Progenitor cell of endocrine pancreas (in vitro differentiated cells): Measurements from ENCODE around the gene CDRT15. TPM values are rescaled to one million over a fixed set of nuclear protein-coding genes. Genes with fewer than 3 reads are reported as not detected.

ENCODE experiments used
- DNase-seq: peaks from one replicate; pipeline ENCODE4 v3.0.0; 2021; ENCODE audit warnings: low spot score; ENCODE audit not compliant: unreplicated experiment
- H3K27ac Mint-ChIP-seq: 2 replicates; pipeline ENCODE4 v1.8.0; 2021; ENCODE audit warnings: mild to moderate bottlenecking, moderate library complexity, mixed read lengths
- H3K27me3 Mint-ChIP-seq: 2 replicates; pipeline ENCODE4 v1.8.0; 2021; ENCODE audit warnings: mixed read lengths
- H3K36me3 Mint-ChIP-seq: 2 replicates; pipeline ENCODE4 v1.8.0; 2022; ENCODE audit warnings: mixed read lengths; ENCODE audit not compliant: insufficient read depth
- H3K4me1 Mint-ChIP-seq: 2 replicates; pipeline ENCODE4 v1.8.0; 2021; ENCODE audit warnings: low read depth, mixed read lengths
- H3K4me3 Mint-ChIP-seq: 2 replicates; pipeline ENCODE4 v1.8.0; 2021; ENCODE audit warnings: low read depth, mild to moderate bottlenecking, moderate library complexity, mixed read lengths
- H3K9me3 Mint-ChIP-seq: 2 replicates; pipeline ENCODE4 v1.8.0; 2021; ENCODE audit warnings: low read depth, mixed read lengths
- total RNA-seq: library from RNA; stranded (reverse); gene quantifications from 2 replicates; pipeline ENCODE4 v1.2.1, GENCODE V29; 2021
- TF ChIP-seq, protein P1 (sequence below): fragments of 200-600 bp; sonication (generic); IDR thresholded peaks from one replicate; pipeline ENCODE4 v1.5.0; 2021; ENCODE audit warnings: antibody characterized with exemption, mild to moderate bottlenecking; ENCODE audit not compliant: unreplicated experiment

The CDRT15 gene
- total RNA-seq, 1 donor from 2014 or later, result not detected

- H3K27me3 Mint-ChIP-seq, result no peaks in the 10 kb centered on the region
These were observed 29.8 kb downstream of the CDRT15 start for GRCh38 chr17:14206891-14207290.

DNA sequence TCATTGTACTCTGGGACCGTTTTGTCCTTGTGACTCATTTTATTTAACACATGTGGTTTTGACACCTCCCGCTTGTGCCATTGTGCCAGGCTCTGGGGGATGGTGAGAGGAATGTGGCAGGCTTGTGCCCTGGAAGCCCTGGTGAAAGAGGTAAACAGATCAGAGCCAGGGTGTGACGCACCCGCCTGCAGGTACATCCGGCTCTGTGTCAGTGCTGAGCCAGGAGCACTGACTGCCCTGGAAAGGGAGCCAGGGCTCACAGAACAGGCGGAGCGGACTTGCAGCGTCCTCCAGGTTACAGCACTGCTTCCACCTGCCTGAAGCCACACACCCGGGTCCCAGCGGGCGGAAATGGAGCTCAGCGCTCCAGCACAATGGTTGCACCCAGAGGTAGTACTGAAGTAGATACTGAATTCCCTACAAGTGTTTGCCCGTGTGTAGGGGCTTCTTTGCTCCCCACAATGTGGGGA is 30.6 kb downstream of the CDRT15 start:
- no peak overlapping the region for H3K27ac Mint-ChIP-seq
- H3K27me3 Mint-ChIP-seq, result no peaks in the 10 kb centered on the region
- DNase-seq, result no peak
- H3K9me3 Mint-ChIP-seq, result peaks cover under 1% of the 10 kb centered on the region
- TF ChIP-seq, protein P1, sequence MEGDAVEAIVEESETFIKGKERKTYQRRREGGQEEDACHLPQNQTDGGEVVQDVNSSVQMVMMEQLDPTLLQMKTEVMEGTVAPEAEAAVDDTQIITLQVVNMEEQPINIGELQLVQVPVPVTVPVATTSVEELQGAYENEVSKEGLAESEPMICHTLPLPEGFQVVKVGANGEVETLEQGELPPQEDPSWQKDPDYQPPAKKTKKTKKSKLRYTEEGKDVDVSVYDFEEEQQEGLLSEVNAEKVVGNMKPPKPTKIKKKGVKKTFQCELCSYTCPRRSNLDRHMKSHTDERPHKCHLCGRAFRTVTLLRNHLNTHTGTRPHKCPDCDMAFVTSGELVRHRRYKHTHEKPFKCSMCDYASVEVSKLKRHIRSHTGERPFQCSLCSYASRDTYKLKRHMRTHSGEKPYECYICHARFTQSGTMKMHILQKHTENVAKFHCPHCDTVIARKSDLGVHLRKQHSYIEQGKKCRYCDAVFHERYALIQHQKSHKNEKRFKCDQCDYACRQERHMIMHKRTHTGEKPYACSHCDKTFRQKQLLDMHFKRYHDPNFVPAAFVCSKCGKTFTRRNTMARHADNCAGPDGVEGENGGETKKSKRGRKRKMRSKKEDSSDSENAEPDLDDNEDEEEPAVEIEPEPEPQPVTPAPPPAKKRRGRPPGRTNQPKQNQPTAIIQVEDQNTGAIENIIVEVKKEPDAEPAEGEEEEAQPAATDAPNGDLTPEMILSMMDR, result no peak
- H3K4me1 Mint-ChIP-seq, result peaks cover 19% of the 10 kb centered on the region
- H3K36me3 Mint-ChIP-seq, result peaks cover 24% of the 10 kb centered on the region
- no peak overlapping the region for H3K4me3 Mint-ChIP-seq

More at GRCh38 chr17:14206891-14207290, 29.8 kb downstream of the CDRT15 start:
- peaks cover 32% of the 10 kb centered on the region for H3K36me3 Mint-ChIP-seq
- TF ChIP-seq, protein P1, result no peak
- no peak overlapping the region for H3K4me3 Mint-ChIP-seq
- peaks cover 8% of the 10 kb centered on the region for H3K9me3 Mint-ChIP-seq
- H3K27ac Mint-ChIP-seq, result no peak overlapping the region
- H3K4me1 Mint-ChIP-seq, result peaks cover 14% of the 10 kb centered on the region
- DNase-seq, result no peak

DNA sequence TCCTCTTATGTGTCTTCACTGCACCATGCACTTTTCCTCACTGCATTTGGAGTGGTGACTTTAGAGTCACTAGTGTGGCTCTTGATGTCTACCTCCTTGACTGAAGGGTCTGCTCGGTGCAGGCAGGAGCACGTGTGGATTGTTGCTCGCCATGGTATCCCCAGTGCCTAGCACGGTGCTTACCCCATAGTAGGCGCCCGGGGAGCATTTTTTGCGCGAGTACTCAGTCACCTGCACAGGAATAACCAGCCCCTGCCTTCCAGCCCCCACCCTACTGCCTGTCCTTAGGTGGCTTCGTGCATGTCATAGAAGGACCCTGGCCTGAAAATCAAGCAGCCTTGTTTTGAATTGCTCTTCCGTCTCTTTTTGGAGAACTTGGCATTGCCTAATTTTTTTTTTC is 31.3 kb downstream of the CDRT15 start:
- Mint-ChIP-seq H3K4me3 (no peak overlapping the region), H3K9me3 (no peaks in the 10 kb centered on the region), H3K27me3 (no peaks in the 10 kb centered on the region), H3K27ac (no peak overlapping the region), H3K36me3 (peaks cover 18% of the 10 kb centered on the region), H3K4me1 (peaks cover 24% of the 10 kb centered on the region)
- TF ChIP-seq, protein P1, result no peak
- no peak for DNase-seq

- TF ChIP-seq, protein P1, result no peak
- Mint-ChIP-seq H3K4me1 (peaks cover 30% of the 10 kb centered on the region), H3K27ac (no peak overlapping the region), H3K4me3 (no peak overlapping the region), H3K36me3 (peaks cover 13% of the 10 kb centered on the region), H3K27me3 (no peaks in the 10 kb centered on the region), H3K9me3 (no peaks in the 10 kb centered on the region)
- DNase-seq, result no peak
These were observed 32.1 kb downstream of the CDRT15 start for GRCh38 chr17:14204546-14204945.

- DNase-seq, result no peak
- Mint-ChIP-seq H3K36me3 (peaks cover 12% of the 10 kb centered on the region), H3K9me3 (no peaks in the 10 kb centered on the region), H3K27ac (no peak overlapping the region), H3K4me3 (no peak overlapping the region), H3K27me3 (no peaks in the 10 kb centered on the region), H3K4me1 (peaks cover 34% of the 10 kb centered on the region)
- TF ChIP-seq, protein P1, result no peak
These were observed 32.6 kb downstream of the CDRT15 start for GRCh38 chr17:14204084-14204483.
